GM18517 (cell line): ENCODE results near the gene EPN1.

ENCODE experiments used
- ATAC-seq: cut with Tn5 transposase; IDR thresholded peaks from one replicate; pipeline ENCODE4 v1.9.1; 2021; ENCODE audit warnings: mild to moderate bottlenecking, moderate library complexity; ENCODE audit not compliant: unreplicated experiment

Gene EPN1

GRCh38 chr19:55660404-55660803, 14.6 kb upstream of the EPN1 start:
- no peak for ATAC-seq

- no peak for ATAC-seq
Observed at GRCh38 chr19:55660991-55661390, 14.0 kb upstream of the EPN1 start.

GRCh38 chr19:55661826-55662225, 13.2 kb upstream of the EPN1 start:
- no peak for ATAC-seq

- no peak for ATAC-seq
Observed at GRCh38 chr19:55663846-55664536, 11.0 kb upstream of the EPN1 start.

- ATAC-seq: no peak
Observed at GRCh38 chr19:55666343-55667005, 8.6 kb upstream of the EPN1 start.

GRCh38 chr19:55667006-55667381, 8.0 kb upstream of the EPN1 start:
- ATAC-seq: no peak

- ATAC-seq: no peak
Observed at GRCh38 chr19:55667511-55667910, 7.5 kb upstream of the EPN1 start.

- no peak for ATAC-seq
Observed at GRCh38 chr19:55667958-55668357, 7.1 kb upstream of the EPN1 start.

GRCh38 chr19:55668603-55669348, 6.2 kb upstream of the EPN1 start:
- no peak for ATAC-seq

GRCh38 chr19:55669418-55670279, 5.4 kb upstream of the EPN1 start:
- ATAC-seq: no peak

GRCh38 chr19:55670280-55671053, 4.6 kb upstream of the EPN1 start:
- no peak for ATAC-seq

- ATAC-seq: no peak
Observed at GRCh38 chr19:55671054-55671378, 4.0 kb upstream of the EPN1 start.

GRCh38 chr19:55672418-55672817, 2.6 kb upstream of the EPN1 start:
- ATAC-seq: no peak

GRCh38 chr19:55673465-55673864, 1.6 kb upstream of the EPN1 start:
- no peak for ATAC-seq

- ATAC-seq: no peak
Observed at GRCh38 chr19:55673889-55674288, 1.1 kb upstream of the EPN1 start.

GRCh38 chr19:55674459-55674840, 576 bp upstream of the EPN1 start:
- ATAC-seq: no peak

GRCh38 chr19:55675661-55676354, 782 bp downstream of the EPN1 start:
- no peak for ATAC-seq

- no peak for ATAC-seq
Observed at GRCh38 chr19:55676383-55676782, 1.4 kb downstream of the EPN1 start.

GRCh38 chr19:55676889-55677505, 2.0 kb downstream of the EPN1 start:
- no peak for ATAC-seq
